Endodermal cell (in vitro differentiated cells): Measurements from ENCODE around the gene RYR2. TPM values are rescaled to one million over a fixed set of nuclear protein-coding genes. Genes with fewer than 3 reads are reported as not detected.
"Not testable (repeated sequence)": the region's sequence is repeated elsewhere in the genome, so short reads cannot be mapped to it uniquely, and the experiment has no call there.

Experiments used
- DNase-seq: peaks from one replicate; pipeline ENCODE4 v3.0.0-alpha.2; 2017
- H3K27ac ChIP-seq: 2 replicates; pipeline ENCODE4 v1.5.1; 2013; ENCODE audit warnings: mild to moderate bottlenecking, low read depth, low read length, moderate library complexity
- H3K27me3 ChIP-seq: 2 replicates; pipeline ENCODE4 v1.6.1; 2013; ENCODE audit warnings: mild to moderate bottlenecking, low read length, moderate library complexity; ENCODE audit not compliant: insufficient read depth, control insufficient read depth, poor library complexity, severe bottlenecking
- H3K36me3 ChIP-seq: 2 replicates; pipeline ENCODE4 v1.7.0; 2013; ENCODE audit warnings: mild to moderate bottlenecking, low read length, moderate library complexity; ENCODE audit not compliant: control insufficient read depth, insufficient read depth
- H3K4me1 ChIP-seq: one replicate; pipeline ENCODE4 v1.7.0; 2013; ENCODE audit warnings: low read length; ENCODE audit not compliant: control insufficient read depth, insufficient read depth
- H3K4me3 ChIP-seq: 2 replicates; pipeline ENCODE4 v1.5.1; 2013; ENCODE audit warnings: mild to moderate bottlenecking, low read length, moderate library complexity
- H3K9ac ChIP-seq: 2 replicates; pipeline ENCODE4 v1.6.1; 2013; ENCODE audit warnings: mild to moderate bottlenecking, low read length, moderate library complexity; ENCODE audit not compliant: poor library complexity, severe bottlenecking; ENCODE audit errors: extremely low read depth
- H3K9me3 ChIP-seq: 2 replicates; pipeline ENCODE4 v1.6.1; 2013; ENCODE audit warnings: mild to moderate bottlenecking, low read length, moderate library complexity; ENCODE audit not compliant: control insufficient read depth
- H3K27ac Mint-ChIP-seq: 2 replicates; pipeline ENCODE4 v1.8.0; 2020; ENCODE audit warnings: mixed read lengths
- H3K27me3 Mint-ChIP-seq: 2 replicates; pipeline ENCODE4 v1.8.0; 2021; ENCODE audit warnings: mild to moderate bottlenecking, mixed read lengths; ENCODE audit not compliant: insufficient read depth
- H3K36me3 Mint-ChIP-seq: 2 replicates; pipeline ENCODE4 v1.8.0; 2020; ENCODE audit warnings: low read depth, mixed read lengths
- H3K4me1 Mint-ChIP-seq: 2 replicates; pipeline ENCODE4 v1.8.0; 2020; ENCODE audit warnings: mixed read lengths
- H3K4me3 Mint-ChIP-seq: 2 replicates; pipeline ENCODE4 v1.8.0; 2020; ENCODE audit warnings: mild to moderate bottlenecking, moderate library complexity, mixed read lengths
- H3K9me3 Mint-ChIP-seq: 2 replicates; pipeline ENCODE4 v1.8.0; 2020; ENCODE audit warnings: mild to moderate bottlenecking, mixed read lengths
- WGBS, 2 experiments: methylation state at CpG; one replicate each; pipeline versions ENCODE4 v1.1.5 to v1.1.7; 2013; ENCODE audit warnings: missing lambda C conversion rate in 2 of 2, mixed read lengths in 1 of 2; ENCODE audit not compliant: insufficient coverage in 1 of 2, insufficient read length in 1 of 2; 5-methylcytosine and 5-hydroxymethylcytosine counted together
- total RNA-seq, 2 donors: library from RNA; stranded (reverse); fragmentation: NEBNext Ultra II Directional in 1 of 2; extraction: Animal tissue kit (Norgen Biotek cat#: 25700) in 1 of 2; gene quantifications; 2 replicates in 1 of 2; 3 replicates in 1 of 2; pipeline ENCODE4 v1.2.1, GENCODE V29; 2021
- TF ChIP-seq, protein P1 (sequence below): fragments of 200-600 bp; sonication (generic); conservative IDR thresholded peaks from 2 replicates; pipeline ENCODE4 v1.5.0; 2021; ENCODE audit warnings: antibody characterized with exemption, mild to moderate bottlenecking

RYR2 gene
- total RNA-seq, 2 donors from 2014 or later, result 0.95 to 2.4 TPM

DNA sequence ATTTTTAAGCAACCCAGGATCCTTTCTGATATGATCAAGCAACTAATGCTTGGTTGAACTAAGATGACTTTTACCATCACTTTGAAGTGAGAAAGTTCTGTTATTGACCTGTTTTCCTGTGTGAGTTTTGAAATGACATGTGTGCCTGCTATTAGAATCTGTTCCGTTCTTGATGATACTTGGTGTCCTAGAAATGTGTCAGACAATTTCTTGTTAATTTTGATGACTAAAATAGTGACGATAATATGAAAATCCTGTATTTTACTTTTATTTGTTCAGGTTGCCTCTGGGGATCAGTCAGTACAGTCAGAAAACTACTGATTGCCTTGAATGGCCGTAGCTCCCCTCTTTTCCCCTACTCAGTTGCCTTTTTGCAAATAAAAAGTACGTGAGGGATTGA lies 228.0 kb downstream of the RYR2 start:
- DNase-seq, result no peak
- Mint-ChIP-seq H3K9me3 (no peaks in the 10 kb centered on the region), H3K27me3 (no peaks in the 10 kb centered on the region), H3K36me3 (no peaks in the 10 kb centered on the region), H3K27ac (no peak overlapping the region), H3K4me1 (no peaks in the 10 kb centered on the region), H3K4me3 (no peak overlapping the region)
- H3K27me3 ChIP-seq, result no peaks in the 10 kb centered on the region
- H3K9ac ChIP-seq, result no peak overlapping the region
- TF ChIP-seq, protein P1, sequence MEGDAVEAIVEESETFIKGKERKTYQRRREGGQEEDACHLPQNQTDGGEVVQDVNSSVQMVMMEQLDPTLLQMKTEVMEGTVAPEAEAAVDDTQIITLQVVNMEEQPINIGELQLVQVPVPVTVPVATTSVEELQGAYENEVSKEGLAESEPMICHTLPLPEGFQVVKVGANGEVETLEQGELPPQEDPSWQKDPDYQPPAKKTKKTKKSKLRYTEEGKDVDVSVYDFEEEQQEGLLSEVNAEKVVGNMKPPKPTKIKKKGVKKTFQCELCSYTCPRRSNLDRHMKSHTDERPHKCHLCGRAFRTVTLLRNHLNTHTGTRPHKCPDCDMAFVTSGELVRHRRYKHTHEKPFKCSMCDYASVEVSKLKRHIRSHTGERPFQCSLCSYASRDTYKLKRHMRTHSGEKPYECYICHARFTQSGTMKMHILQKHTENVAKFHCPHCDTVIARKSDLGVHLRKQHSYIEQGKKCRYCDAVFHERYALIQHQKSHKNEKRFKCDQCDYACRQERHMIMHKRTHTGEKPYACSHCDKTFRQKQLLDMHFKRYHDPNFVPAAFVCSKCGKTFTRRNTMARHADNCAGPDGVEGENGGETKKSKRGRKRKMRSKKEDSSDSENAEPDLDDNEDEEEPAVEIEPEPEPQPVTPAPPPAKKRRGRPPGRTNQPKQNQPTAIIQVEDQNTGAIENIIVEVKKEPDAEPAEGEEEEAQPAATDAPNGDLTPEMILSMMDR, result no peak
- H3K9me3 ChIP-seq, result no peaks in the 10 kb centered on the region
- H3K27ac ChIP-seq, result no peak overlapping the region
- 80 to 100% methylated on average over 1 to 4 of the region's 4 CpGs for WGBS, 2 experiments
- H3K36me3 ChIP-seq, result no peaks in the 10 kb centered on the region
- no peaks in the 10 kb centered on the region for H3K4me1 ChIP-seq
- no peak overlapping the region for H3K4me3 ChIP-seq

DNA sequence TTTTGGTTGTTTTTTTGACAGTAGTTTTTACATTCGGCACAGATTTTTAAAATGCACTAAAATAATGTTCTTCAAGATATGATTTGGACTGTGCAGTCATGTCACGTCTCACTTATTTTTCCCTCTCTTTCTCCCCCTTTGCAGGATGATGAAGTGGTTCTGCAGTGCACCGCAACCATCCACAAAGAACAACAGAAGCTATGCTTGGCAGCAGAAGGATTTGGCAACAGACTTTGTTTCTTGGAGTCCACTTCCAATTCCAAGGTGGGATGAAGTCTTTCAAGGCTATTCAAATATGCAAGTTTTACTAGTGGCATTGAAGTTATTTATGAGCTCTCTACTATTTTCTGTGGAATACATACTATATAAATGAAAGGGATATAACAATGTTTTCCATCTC lies 228.4 kb downstream of the RYR2 start:
- Mint-ChIP-seq H3K36me3 (no peaks in the 10 kb centered on the region), H3K27me3 (no peaks in the 10 kb centered on the region), H3K4me1 (no peaks in the 10 kb centered on the region), H3K4me3 (no peak overlapping the region), H3K27ac (no peak overlapping the region), H3K9me3 (no peaks in the 10 kb centered on the region)
- DNase-seq, result no peak
- Histone ChIP-seq H3K4me3 (no peak overlapping the region), H3K36me3 (no peaks in the 10 kb centered on the region), H3K27me3 (no peaks in the 10 kb centered on the region), H3K9me3 (no peaks in the 10 kb centered on the region), H3K9ac (no peak overlapping the region), H3K27ac (no peak overlapping the region), H3K4me1 (no peaks in the 10 kb centered on the region)
- TF ChIP-seq, protein P1, result no peak
- 94% methylated on average over 3 of the region's 3 CpGs; no CpG with 5 or more reads in 1 of the 2 experiments for WGBS, 2 experiments

DNA sequence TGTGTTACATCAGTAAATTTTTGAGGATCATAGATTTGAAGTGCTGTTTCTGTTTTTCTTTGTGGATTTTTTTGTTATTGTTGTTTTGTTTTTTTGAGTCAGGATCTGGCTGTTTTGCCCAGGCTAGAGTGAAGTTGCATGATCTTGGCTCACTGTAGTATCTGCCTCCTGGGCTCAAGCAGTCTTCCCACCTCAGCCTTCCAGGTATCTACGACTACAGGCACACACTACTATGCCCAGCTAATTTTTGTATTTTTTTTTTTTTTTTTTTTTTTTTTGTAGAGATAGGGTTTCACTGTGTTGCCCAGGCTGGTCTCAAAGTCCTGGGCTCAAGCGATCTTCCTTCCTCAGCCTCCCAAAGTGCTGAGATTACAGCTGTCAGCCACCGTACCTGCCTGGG lies 236.0 kb downstream of the RYR2 start:
- H3K27ac Mint-ChIP-seq, H3K27me3 Mint-ChIP-seq, H3K4me3 ChIP-seq, H3K36me3 Mint-ChIP-seq, H3K9ac ChIP-seq, H3K4me1 ChIP-seq, H3K4me3 Mint-ChIP-seq, H3K27ac ChIP-seq, H3K36me3 ChIP-seq, H3K27me3 ChIP-seq, H3K4me1 Mint-ChIP-seq, DNase-seq, H3K9me3 Mint-ChIP-seq, H3K9me3 ChIP-seq: not testable (repeated sequence)
- 96% methylated on average over 3 of the region's 3 CpGs; no CpG with 5 or more reads in 1 of the 2 experiments for WGBS, 2 experiments

DNA sequence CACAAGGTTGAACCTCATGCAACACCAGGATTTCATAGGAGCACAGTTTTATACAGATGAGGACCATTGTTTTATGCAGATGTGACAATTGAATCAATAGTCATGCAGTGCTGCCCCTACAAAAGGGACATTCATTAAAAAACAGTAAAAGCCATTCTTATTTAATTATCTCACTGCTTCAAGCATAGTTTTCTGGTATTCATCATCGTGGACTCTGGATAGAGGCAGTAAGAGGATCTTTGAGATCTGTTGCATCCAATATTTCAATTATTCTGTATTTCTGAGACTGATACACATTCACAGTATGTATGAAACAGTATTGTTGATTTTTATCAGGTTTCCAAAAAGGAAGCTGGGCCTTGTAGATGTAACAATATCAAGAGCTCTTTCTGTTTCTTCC lies 237.6 kb downstream of the RYR2 start:
- WGBS, 2 experiments, result 67% methylated on average over 1 of the region's 1 CpG; no CpG with 5 or more reads in 1 of the 2 experiments
- TF ChIP-seq, protein P1, result no peak
- Histone ChIP-seq H3K9me3 (no peaks in the 10 kb centered on the region), H3K36me3 (no peaks in the 10 kb centered on the region), H3K9ac (no peak overlapping the region), H3K4me1 (no peaks in the 10 kb centered on the region), H3K4me3 (no peak overlapping the region), H3K27ac (no peak overlapping the region), H3K27me3 (no peaks in the 10 kb centered on the region)
- H3K4me3 Mint-ChIP-seq, result no peak overlapping the region
- no peaks in the 10 kb centered on the region for H3K9me3 Mint-ChIP-seq
- no peaks in the 10 kb centered on the region for H3K36me3 Mint-ChIP-seq
- no peak overlapping the region for H3K27ac Mint-ChIP-seq
- H3K4me1 Mint-ChIP-seq, result no peaks in the 10 kb centered on the region
- DNase-seq, result no peak
- no peaks in the 10 kb centered on the region for H3K27me3 Mint-ChIP-seq
